ENCODE measurements around the gene SIN3B.
"Not testable (repeated sequence)": the region's sequence is repeated elsewhere in the genome, so short reads cannot be mapped to it uniquely, and the experiment has no call there.

SIN3B gene

DNA sequence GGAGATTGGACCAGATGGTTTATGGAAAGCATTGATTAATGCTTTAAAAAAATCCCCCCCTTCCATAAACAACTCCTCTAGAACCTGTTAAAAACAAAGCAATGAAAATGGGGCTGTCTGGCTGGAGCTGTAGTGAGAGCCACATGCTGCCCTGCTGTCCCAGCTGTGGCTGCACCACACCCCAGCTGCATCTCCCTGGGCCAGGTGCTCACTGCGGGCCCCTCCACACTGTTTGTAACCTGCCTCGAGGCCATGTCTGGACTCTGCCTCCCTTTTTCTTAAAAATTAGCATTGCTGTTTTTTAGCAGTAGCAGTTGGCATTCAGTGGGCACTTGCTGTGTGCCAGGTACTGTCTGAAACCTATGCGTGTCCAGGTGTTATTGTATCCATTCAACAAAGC, 44.4 kb downstream of the SIN3B start:
- no peaks in the 10 kb centered on the region for H3K9me3 Mint-ChIP-seq
- no peaks in the 10 kb centered on the region for H3K27me3 Mint-ChIP-seq
- H3K4me1 Mint-ChIP-seq: peaks cover 15% of the 10 kb centered on the region
- H3K4me3 Mint-ChIP-seq: no peak overlapping the region
- H3K36me3 Mint-ChIP-seq: peaks cover 7% of the 10 kb centered on the region
- peak overlapping the region; percentile 30 for H3K27ac Mint-ChIP-seq

DNA sequence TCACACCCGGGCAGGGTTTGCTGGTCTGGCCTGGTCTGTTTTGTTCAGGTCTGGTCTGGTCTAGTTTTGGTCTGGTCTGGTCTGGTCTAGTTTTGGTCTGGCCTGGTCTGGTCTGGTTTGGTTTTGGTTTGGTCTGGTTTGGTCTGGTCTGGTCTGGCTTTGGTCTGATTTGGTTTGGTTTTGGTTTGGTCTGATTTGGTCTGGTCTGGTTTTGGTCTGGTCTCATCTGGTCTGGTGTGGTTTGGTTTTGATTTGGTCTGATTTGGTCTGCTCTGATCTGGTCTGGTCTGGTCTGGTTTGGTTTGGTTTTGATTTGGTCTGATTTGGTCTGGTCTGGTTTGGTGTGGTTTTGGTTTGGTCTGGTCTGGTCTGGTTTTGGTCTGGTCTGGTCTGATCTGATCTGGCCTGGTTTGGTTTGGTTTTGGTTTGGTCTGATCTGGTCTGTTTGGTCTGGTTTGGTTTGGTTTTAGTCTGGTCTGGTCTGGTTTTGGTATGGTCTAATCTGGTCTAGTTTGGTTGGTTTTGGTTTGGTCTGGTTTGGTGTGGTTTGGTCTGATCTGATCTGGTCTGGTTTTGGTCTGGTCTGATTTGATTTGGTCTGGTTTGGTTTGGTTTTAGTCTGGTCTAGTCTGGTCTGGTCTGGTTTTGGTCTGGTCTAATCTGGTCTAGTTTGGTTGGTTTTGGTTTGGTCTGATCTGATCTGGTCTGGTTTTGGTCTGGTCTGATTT, 45.2 kb downstream of the SIN3B start:
- peak overlapping the region; percentile 32 for H3K4me3 Mint-ChIP-seq
- no peaks in the 10 kb centered on the region for H3K27me3 Mint-ChIP-seq
- H3K4me1 Mint-ChIP-seq: peaks cover 15% of the 10 kb centered on the region
- peaks cover 16% of the 10 kb centered on the region for H3K36me3 Mint-ChIP-seq
- H3K27ac Mint-ChIP-seq: peak overlapping the region; percentile 93
- H3K9me3 Mint-ChIP-seq: no peaks in the 10 kb centered on the region

GRCh38 chr19:16874978-16875299, 45.7 kb downstream of the SIN3B start:
- Mint-ChIP-seq H3K36me3 (peaks cover 16% of the 10 kb centered on the region), H3K27ac (peak overlapping the region; percentile 93), H3K4me3 (peak overlapping the region; percentile 32), H3K4me1 (peaks cover 15% of the 10 kb centered on the region)
- not testable (repeated sequence) for H3K9me3 Mint-ChIP-seq, H3K27me3 Mint-ChIP-seq

- Mint-ChIP-seq H3K27me3 (no peaks in the 10 kb centered on the region), H3K4me3 (no peak overlapping the region), H3K4me1 (peaks cover 15% of the 10 kb centered on the region), H3K36me3 (peaks cover 22% of the 10 kb centered on the region), H3K9me3 (no peaks in the 10 kb centered on the region), H3K27ac (no peak overlapping the region)
Observed at GRCh38 chr19:16875584-16876555, 46.7 kb downstream of the SIN3B start.

GRCh38 chr19:16876904-16877361, 47.7 kb downstream of the SIN3B start:
- H3K27ac Mint-ChIP-seq: no peak overlapping the region
- no peaks in the 10 kb centered on the region for H3K9me3 Mint-ChIP-seq
- no peak overlapping the region for H3K4me3 Mint-ChIP-seq
- H3K36me3 Mint-ChIP-seq: peaks cover 24% of the 10 kb centered on the region
- no peaks in the 10 kb centered on the region for H3K27me3 Mint-ChIP-seq
- H3K4me1 Mint-ChIP-seq: peaks cover 15% of the 10 kb centered on the region

DNA sequence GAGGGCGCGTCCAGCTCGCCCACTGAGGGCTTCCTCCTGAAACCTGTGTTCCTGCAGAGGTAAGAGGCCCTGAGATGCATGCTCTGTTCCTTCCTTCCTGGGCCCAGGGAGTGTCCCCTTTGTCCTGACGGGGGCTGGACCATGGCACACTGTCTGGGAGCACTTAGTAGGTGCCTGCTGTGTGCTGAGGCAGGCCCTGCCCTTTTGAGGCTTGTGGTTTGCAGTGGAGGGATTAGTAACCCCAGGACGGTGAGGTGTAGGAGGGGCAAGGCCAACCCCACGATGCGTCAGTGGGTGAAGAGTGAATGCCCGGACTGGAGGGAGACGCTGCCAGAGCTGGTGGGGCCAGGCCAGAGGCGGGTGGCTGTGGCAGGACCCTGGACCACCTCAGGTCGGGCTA, 48.4 kb downstream of the SIN3B start:
- peaks cover 15% of the 10 kb centered on the region for H3K4me1 Mint-ChIP-seq
- H3K9me3 Mint-ChIP-seq: no peaks in the 10 kb centered on the region
- H3K36me3 Mint-ChIP-seq: peaks cover 26% of the 10 kb centered on the region
- no peaks in the 10 kb centered on the region for H3K27me3 Mint-ChIP-seq
- no peak overlapping the region for H3K4me3 Mint-ChIP-seq
- no peak overlapping the region for H3K27ac Mint-ChIP-seq

GRCh38 chr19:16878181-16878965, 49.2 kb downstream of the SIN3B start:
- H3K36me3 Mint-ChIP-seq: peaks cover 28% of the 10 kb centered on the region
- H3K27ac Mint-ChIP-seq: no peak overlapping the region
- H3K4me1 Mint-ChIP-seq: peaks cover 15% of the 10 kb centered on the region
- no peaks in the 10 kb centered on the region for H3K27me3 Mint-ChIP-seq
- no peak overlapping the region for H3K4me3 Mint-ChIP-seq
- H3K9me3 Mint-ChIP-seq: peaks cover 6% of the 10 kb centered on the region

DNA sequence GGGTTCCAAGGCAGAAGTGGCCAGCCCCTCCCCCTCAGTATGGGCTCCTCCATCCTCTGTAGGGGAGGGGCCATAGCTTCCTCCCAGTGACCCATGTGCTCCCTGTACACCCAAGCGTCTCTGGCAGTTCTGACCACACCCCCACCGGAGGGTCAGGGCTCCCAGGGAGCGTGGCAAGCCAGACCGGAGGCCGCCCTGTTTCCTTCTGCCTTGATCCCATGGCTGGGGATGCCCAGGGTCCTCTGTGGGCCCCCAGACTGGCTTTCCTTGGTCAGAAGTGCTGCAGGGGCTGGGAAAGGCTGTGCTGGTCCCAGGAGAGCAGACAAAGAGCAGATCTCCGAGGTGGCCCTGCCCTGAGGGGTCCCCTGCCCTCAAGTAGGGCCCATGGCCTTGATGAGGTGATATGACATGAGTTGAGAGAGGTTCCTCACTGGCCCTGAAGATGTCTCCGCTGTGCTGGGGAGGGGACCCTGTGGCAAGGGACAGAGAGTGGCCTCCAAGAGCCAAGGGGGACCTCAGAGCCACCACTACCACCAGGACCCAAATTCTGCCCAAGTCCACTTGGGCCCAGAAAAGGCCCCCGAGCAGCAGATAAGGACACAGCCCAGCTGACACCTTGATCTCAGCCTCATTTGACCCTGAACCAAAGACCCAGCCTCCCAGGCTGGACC, 51.8 kb downstream of the SIN3B start:
- Mint-ChIP-seq H3K4me1 (no peaks in the 10 kb centered on the region), H3K27me3 (no peaks in the 10 kb centered on the region), H3K4me3 (no peak overlapping the region), H3K36me3 (peaks cover 24% of the 10 kb centered on the region), H3K27ac (no peak overlapping the region), H3K9me3 (peaks cover 6% of the 10 kb centered on the region)

GRCh38 chr19:16882146-16882545, 52.9 kb downstream of the SIN3B start:
- Mint-ChIP-seq H3K9me3 (peaks cover 6% of the 10 kb centered on the region), H3K4me3 (no peak overlapping the region), H3K4me1 (no peaks in the 10 kb centered on the region), H3K27ac (no peak overlapping the region), H3K36me3 (peaks cover 24% of the 10 kb centered on the region), H3K27me3 (no peaks in the 10 kb centered on the region)

DNA sequence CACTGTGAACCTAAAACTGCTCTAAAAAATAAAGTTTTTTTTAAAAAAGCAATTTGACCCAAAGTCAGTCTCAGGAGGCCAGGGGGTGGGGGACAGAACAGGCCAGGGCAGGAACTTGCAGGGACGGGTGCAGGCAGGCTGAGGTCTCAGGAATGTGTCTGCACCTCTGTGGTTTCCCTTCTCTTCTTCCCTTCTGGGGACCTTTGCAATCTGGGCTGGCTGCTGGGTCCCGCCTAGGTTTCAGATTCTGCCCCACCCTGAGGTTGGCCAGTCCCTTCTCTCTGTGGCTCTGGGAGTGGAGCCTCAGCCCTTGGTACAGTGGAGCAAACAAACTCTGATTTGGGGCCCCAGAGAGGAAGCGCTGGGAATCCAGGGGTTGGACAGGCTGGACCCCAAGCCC, 54.3 kb downstream of the SIN3B start:
- H3K9me3 Mint-ChIP-seq: peaks cover 6% of the 10 kb centered on the region
- peaks cover 2% of the 10 kb centered on the region for H3K4me1 Mint-ChIP-seq
- peaks cover 1% of the 10 kb centered on the region for H3K27me3 Mint-ChIP-seq
- H3K4me3 Mint-ChIP-seq: no peak overlapping the region
- peaks cover 21% of the 10 kb centered on the region for H3K36me3 Mint-ChIP-seq
- H3K27ac Mint-ChIP-seq: no peak overlapping the region

DNA sequence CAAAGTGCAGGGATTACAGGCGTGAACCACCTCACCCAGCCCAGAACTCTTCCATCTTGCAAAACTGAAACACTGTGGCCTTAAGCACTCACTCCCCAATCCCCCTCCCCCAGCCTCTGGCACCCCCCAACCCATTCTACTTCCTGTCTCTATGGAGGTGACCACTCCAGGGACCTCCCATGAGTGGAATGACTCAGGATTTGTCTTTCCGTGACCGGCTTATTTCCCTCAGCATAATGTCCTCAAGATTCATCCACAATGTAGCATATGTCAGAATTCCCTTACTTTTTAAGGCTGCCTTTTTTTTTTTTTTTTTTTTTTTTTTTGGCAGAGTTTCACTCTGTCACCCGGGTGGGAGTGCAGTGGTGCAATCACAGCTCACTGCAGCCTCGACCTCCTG, 56.0 kb downstream of the SIN3B start:
- H3K4me3 Mint-ChIP-seq: no peak overlapping the region
- no peak overlapping the region for H3K27ac Mint-ChIP-seq
- H3K9me3 Mint-ChIP-seq: peaks cover 6% of the 10 kb centered on the region
- peaks cover 3% of the 10 kb centered on the region for H3K4me1 Mint-ChIP-seq
- peaks cover 10% of the 10 kb centered on the region for H3K36me3 Mint-ChIP-seq
- peaks cover 2% of the 10 kb centered on the region for H3K27me3 Mint-ChIP-seq

GRCh38 chr19:16886305-16886880, 57.2 kb downstream of the SIN3B start:
- peaks cover 3% of the 10 kb centered on the region for H3K4me1 Mint-ChIP-seq
- peaks cover 2% of the 10 kb centered on the region for H3K27me3 Mint-ChIP-seq
- H3K4me3 Mint-ChIP-seq: no peak overlapping the region
- peaks cover 6% of the 10 kb centered on the region for H3K36me3 Mint-ChIP-seq
- H3K9me3 Mint-ChIP-seq: peaks cover 6% of the 10 kb centered on the region
- no peak overlapping the region for H3K27ac Mint-ChIP-seq

DNA sequence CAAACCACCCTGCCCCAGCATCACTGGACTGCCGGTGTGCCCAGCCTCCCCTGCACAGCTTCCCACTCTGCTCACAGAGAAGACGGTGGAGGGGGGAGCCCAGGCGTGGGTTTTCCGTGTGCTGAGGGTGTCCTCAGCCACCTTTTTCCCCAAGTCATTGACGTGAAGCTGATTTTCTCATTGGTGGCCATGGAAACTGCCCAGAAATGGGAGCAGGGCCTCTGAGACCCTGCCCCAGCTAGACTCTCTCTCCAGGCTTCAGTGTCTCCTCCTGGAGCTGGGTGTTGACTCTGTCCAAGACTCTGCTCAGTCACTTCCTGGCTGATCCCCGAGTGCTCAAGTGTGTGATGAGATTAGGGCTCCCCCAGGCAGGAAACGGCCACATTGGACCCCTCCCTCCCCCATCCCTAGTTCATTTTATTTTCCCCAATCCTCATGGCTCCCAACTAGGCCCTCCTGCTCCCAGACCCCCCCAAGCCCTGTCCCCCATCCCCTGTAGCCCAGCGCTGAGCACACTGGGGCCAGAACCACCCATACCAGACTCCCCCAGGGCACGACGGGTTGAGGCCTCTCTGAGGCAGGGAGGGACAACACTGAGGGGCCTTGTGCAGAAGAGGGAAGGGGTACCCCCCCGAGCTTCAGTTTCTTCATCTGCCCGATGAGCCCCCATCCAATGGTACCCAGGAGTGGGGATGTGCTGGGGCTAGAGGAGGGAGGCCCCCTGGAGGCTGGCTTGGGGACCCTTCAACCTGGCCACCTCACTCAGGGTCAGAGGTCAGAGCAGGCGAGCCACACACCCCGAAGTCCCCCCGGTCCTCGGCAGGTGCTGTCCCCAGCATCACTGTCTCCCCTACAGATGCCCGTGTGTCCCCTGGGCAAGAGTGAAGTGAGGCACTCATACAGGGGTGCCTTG, 58.4 kb downstream of the SIN3B start:
- H3K27me3 Mint-ChIP-seq: peaks cover 4% of the 10 kb centered on the region
- H3K4me1 Mint-ChIP-seq: peaks cover 3% of the 10 kb centered on the region
- H3K27ac Mint-ChIP-seq: no peak overlapping the region
- H3K36me3 Mint-ChIP-seq: peaks cover 2% of the 10 kb centered on the region
- no peak overlapping the region for H3K4me3 Mint-ChIP-seq
- H3K9me3 Mint-ChIP-seq: peaks cover 6% of the 10 kb centered on the region

Measured in activated naive CD4-positive, alpha-beta T cell treated with anti-CD3 and anti-CD28 coated beads, Interleukin-2, amount 50 U/mL, for 24 hours (primary cell).